Eye (tissue), 1 donor: ENCODE data around the gene SLC39A13.

ENCODE experiments used
- DNase-seq: peaks from one replicate; pipeline ENCODE4 v3.0.0-alpha.2; 2015

The SLC39A13 gene

GRCh38 chr11:47407746-47408590 lies at the start of gene SLC39A13:
TSS of gene SLC39A13 (plus strand) at chr11:47408590. CDS start at chr11:47410095, 1,505 bp downstream.
- DNase-seq: peak; percentile 98

GRCh38 chr11:47358731-47359051 lies 49.7 kb upstream of the SLC39A13 start:
- DNase-seq: no peak

GRCh38 chr11:47359162-47359561 lies 49.2 kb upstream of the SLC39A13 start:
- DNase-seq: no peak

- no peak for DNase-seq
These were observed 48.8 kb upstream of the SLC39A13 start for GRCh38 chr11:47359586-47359985.

GRCh38 chr11:47360341-47360740 lies 48.0 kb upstream of the SLC39A13 start:
- no peak for DNase-seq

GRCh38 chr11:47361419-47361818 lies 47.0 kb upstream of the SLC39A13 start:
- DNase-seq: no peak

- no peak for DNase-seq
These were observed 42.3 kb upstream of the SLC39A13 start for GRCh38 chr11:47366020-47366490.

- DNase-seq: no peak
These were observed 38.7 kb upstream of the SLC39A13 start for GRCh38 chr11:47369676-47370075.

- DNase-seq: no peak
These were observed 36.0 kb upstream of the SLC39A13 start for GRCh38 chr11:47372422-47372821.

GRCh38 chr11:47373876-47374719 lies 34.3 kb upstream of the SLC39A13 start:
- DNase-seq: peak; percentile 83

- no peak for DNase-seq
These were observed 33.7 kb upstream of the SLC39A13 start for GRCh38 chr11:47374720-47375019.

DNA sequence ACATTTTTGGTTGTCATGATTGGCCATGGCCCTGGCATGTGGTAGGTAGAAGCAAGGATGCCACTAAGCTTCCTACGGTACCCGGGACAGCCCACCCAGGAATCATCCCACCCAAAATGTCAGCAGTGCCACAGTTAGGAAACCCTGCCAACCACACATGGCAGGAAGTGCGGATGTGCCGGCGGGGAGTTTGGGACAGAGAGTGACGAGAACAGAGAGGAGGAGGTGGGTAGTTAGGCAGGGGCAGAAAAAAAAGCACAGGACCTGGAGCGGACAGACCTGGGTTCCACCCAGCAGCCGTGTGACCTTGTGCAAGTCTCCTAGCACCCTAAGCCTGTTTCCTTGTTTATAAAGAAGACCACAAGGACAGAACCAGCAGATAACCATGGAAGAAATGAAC lies 33.4 kb upstream of the SLC39A13 start:
- no peak for DNase-seq

- DNase-seq: no peak
These were observed 32.8 kb upstream of the SLC39A13 start for GRCh38 chr11:47375546-47376085.

- peak; percentile 34 for DNase-seq
These were observed 32.3 kb upstream of the SLC39A13 start for GRCh38 chr11:47376107-47376524.

GRCh38 chr11:47376525-47377371 lies 31.6 kb upstream of the SLC39A13 start:
- DNase-seq: no peak

DNA sequence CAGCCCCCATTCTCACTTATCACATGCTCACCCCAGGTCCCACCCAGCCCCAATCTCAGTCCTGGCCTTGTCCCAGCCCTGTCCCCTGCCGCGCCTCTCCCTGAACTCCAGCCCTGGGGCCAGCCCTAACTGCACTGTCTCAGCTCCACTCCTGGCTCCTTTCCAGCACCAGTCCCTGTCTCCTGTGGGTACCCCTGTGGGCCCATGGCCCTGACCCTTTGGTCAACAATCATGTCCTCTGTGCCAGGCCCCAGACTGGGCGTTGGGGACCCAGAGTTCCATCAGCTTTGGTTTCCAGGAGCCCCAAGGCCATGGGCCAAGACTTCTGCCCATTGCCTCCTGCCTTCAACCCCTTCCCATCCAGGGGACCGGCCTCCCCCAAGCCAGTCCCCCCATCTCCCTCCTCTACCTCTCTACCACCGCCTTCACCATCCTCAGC lies 30.8 kb upstream of the SLC39A13 start:
- DNase-seq: no peak

DNA sequence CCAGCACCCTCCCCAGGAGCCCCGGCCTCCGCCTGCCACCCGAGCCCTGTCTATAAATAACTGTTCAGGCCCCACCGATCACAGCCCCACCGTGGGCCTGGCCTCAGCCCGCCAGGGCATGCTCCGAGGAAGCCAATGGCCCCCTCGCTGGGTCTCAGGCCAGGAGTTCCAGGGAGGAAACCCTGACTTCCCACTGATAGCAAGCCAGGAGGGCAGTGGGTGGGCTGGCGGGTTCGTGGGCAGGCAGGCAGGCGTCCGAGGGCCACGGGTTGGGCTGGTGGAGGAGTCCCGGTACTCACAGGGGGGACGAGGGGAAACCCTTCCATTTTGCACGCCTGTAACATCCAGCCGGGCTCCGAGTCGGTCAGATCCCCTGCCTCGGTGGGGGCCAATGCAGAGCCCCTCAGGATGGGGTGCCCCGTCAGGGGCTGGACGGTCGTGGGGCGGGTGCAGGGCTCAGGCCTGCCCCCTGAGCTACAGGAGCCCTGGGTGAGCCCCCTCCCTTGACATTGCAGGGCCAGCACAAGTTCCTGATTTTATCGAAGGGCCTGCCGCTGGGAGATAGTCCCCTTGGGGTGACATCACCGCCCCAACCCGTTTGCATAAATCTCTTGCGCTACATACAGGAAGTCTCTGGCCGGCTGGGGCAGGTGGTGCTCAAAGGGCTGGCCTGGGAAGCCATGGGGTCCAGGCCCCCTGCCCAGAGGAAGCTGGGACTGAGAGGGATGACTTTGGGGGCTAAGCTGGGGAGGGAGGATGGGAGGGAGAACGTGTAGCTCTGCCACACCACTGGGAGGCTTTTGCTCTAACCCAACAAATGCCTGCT lies 30.2 kb upstream of the SLC39A13 start, which contains the start of gene SPI1:
Gene SPI1 (minus strand): TSS at position 538 of the 826 bp plus-strand sequence. CDS start 194 bp downstream, at position 344.
- no peak for DNase-seq

DNA sequence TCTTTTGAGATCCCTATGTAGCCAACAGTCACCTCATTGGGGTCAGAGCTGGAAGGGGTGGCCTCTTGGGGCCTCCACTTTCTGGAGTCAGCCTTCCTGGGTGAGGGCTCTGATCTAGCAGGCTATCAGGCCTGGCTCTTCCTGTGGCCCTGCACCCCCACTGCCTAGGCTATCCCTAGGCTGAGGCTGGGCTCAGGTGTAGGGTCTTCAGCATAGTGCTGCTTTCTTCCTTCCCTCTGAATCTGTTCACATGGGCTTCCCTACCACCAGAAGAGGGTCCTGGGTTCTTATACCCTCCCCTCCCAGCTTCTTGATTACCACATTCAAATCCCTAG lies 29.6 kb upstream of the SLC39A13 start:
- DNase-seq: no peak

DNA sequence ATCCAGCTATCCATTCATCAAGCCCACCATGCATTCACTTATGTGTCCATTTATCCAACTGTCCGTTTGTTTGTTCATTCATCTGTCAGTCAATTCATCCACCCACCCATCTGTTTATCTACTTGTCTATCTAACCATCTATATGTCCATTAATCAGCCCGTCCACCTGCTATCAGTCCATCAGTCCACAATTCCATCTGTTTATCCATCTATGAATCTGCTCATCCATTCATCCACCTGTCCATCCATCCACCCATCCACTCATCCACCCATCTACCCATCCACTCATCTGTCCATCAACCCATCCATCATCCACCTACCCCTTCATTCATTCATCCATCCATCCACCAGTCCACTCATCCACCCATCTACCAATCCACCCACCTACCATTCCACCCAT lies 29.1 kb upstream of the SLC39A13 start:
- DNase-seq: no peak

DNA sequence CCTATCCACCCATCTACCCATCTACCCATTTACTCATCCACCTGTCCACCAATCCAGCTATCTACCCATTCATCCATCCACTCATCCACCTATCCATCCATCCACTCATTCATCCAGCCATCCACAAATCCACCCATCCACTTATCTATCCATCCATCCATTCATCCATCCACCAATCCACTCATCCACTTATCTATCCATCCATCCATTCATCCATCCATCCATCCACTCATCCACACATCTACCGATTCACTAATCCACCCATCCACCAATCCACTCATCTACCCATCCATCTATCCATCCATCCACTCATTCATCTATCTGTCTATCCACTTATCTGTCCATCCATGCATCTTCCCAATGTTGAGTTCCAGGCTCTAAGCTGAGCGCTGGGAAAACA lies 28.3 kb upstream of the SLC39A13 start:
- DNase-seq: no peak

GRCh38 chr11:47383071-47383470 lies 25.3 kb upstream of the SLC39A13 start:
- no peak for DNase-seq

GRCh38 chr11:47384498-47384897 lies 23.9 kb upstream of the SLC39A13 start:
- no peak for DNase-seq
